ENCODE measurements around the gene PRIM2.
"Not testable (repeated sequence)": the region's sequence is repeated elsewhere in the genome, so short reads cannot be mapped to it uniquely, and the experiment has no call there.

DNA sequence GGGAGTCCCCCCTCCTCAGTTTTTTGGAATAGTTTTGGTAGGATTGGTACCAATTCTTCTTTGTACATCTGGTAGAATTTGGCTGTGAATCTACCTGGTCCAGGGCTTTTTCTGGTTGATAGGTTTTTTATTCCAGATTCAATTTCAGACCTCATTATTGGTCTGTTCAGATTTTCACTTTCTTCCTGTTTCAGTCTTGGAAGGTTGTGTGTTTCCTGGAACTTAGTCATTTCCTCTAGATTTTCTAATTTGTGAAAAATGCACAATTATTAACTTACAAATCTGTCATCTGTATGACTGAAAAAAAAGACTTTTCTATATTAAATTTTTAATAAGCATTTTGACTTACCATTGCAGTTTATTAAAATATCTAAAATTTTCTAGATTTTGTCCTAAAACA, 287.9 kb downstream of the PRIM2 start:
- TF ChIP-seq, protein P1, sequence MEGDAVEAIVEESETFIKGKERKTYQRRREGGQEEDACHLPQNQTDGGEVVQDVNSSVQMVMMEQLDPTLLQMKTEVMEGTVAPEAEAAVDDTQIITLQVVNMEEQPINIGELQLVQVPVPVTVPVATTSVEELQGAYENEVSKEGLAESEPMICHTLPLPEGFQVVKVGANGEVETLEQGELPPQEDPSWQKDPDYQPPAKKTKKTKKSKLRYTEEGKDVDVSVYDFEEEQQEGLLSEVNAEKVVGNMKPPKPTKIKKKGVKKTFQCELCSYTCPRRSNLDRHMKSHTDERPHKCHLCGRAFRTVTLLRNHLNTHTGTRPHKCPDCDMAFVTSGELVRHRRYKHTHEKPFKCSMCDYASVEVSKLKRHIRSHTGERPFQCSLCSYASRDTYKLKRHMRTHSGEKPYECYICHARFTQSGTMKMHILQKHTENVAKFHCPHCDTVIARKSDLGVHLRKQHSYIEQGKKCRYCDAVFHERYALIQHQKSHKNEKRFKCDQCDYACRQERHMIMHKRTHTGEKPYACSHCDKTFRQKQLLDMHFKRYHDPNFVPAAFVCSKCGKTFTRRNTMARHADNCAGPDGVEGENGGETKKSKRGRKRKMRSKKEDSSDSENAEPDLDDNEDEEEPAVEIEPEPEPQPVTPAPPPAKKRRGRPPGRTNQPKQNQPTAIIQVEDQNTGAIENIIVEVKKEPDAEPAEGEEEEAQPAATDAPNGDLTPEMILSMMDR (IDR thresholded peaks at IDR 0.05) = not testable (repeated sequence)
- not testable (repeated sequence) for TF ChIP-seq POLR2A (IDR thresholded peaks at IDR 0.05)

All from thyroid gland (tissue), 4 donors.